Stimulated activated naive CD8-positive, alpha-beta T cell treated with anti-CD3 and anti-CD28 coated beads, Interleukin-15, Interleukin-2, amounts not matched to agents 100 ng/mL and 50 ng/mL, for 24 hours (primary cell): ENCODE measurements around the gene DEK.
"Not testable (repeated sequence)": the region's sequence is repeated elsewhere in the genome, so short reads cannot be mapped to it uniquely, and the experiment has no call there.

ENCODE experiments used
- H3K27ac Mint-ChIP-seq: one replicate; pipeline ENCODE4 v1.8.0; 2021; ENCODE audit warnings: mild to moderate bottlenecking, mixed read lengths
- H3K27me3 Mint-ChIP-seq: one replicate; pipeline ENCODE4 v1.8.0; 2021; ENCODE audit warnings: mixed read lengths
- H3K36me3 Mint-ChIP-seq: one replicate; pipeline ENCODE4 v1.8.0; 2021; ENCODE audit warnings: low read depth, mixed read lengths
- H3K4me1 Mint-ChIP-seq: one replicate; pipeline ENCODE4 v1.8.0; 2021; ENCODE audit warnings: low read depth, mixed read lengths
- H3K4me3 Mint-ChIP-seq: one replicate; pipeline ENCODE4 v1.8.0; 2021; ENCODE audit warnings: mild to moderate bottlenecking, mixed read lengths
- H3K9me3 Mint-ChIP-seq: one replicate; pipeline ENCODE4 v1.8.0; 2021; ENCODE audit warnings: mixed read lengths

Gene DEK

DNA sequence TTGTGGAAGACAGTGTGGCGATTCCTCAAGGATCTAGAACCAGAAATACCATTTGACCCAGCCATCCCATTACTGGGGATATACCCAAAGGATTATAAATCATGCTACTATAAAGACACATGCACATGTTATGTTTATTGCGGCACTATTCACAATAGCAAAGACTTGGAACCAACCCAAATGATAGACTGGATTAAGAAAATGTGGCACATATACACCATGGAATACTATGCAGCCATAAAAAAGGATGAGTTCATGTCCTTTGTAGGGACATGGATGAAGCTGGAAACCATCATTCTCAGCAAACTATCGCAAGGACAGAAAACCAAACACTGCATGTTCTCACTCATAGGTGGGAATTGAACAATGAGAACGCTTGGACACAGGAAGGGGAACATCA, 30.6 kb downstream of the DEK start:
- H3K27ac Mint-ChIP-seq, H3K4me3 Mint-ChIP-seq, H3K4me1 Mint-ChIP-seq, H3K27me3 Mint-ChIP-seq: not testable (repeated sequence)
- H3K9me3 Mint-ChIP-seq, result peaks cover 23% of the 10 kb centered on the region
- peaks cover 97% of the 10 kb centered on the region for H3K36me3 Mint-ChIP-seq

DNA sequence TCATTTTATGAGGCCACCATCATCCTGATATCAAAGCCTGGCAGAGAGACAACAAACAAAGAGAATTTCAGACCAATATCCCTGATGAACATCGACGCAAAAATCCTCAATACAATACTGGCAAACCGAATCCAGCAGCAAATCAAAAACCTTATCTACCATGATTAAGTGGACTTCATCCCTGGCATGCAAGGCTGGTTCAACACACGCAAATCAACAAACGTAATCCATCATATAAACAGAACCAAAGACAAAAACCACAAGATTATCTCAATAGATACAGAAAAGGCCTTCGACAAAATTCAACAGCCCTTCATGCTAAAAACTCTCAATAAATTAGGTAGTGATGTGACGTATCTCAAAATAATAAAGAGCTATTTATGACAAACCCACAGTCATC, 32.5 kb downstream of the DEK start:
- H3K27ac Mint-ChIP-seq, H3K27me3 Mint-ChIP-seq: not testable (repeated sequence)
- peaks cover 23% of the 10 kb centered on the region for H3K9me3 Mint-ChIP-seq

DNA sequence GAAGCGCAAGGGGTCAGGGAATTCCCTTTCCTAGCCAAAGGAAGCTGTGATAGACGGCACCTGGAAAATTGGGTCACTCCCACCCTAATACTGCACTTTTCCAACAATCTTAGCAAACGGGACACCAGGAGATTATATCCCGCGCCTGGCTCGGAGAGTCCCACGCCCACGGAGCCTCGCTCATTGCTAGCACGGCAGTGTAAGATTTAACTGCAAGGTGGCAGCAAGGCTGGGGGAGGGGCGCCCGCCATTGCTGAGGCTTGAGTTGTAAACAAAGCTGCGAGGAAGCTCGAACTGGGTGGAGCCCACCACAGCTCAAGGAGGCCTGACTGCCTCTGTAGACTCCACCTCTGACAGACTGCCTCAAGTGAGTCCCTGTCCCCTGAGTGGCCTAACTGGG, 35.7 kb downstream of the DEK start:
- H3K4me1 Mint-ChIP-seq, H3K27me3 Mint-ChIP-seq, H3K4me3 Mint-ChIP-seq, H3K27ac Mint-ChIP-seq: not testable (repeated sequence)
- peaks cover 79% of the 10 kb centered on the region for H3K36me3 Mint-ChIP-seq
- H3K9me3 Mint-ChIP-seq, result peaks cover 14% of the 10 kb centered on the region

More for the DNA sequence above, 32.5 kb downstream of the DEK start:
- H3K4me1 Mint-ChIP-seq, H3K4me3 Mint-ChIP-seq: not testable (repeated sequence)
- peaks cover 95% of the 10 kb centered on the region for H3K36me3 Mint-ChIP-seq

DNA sequence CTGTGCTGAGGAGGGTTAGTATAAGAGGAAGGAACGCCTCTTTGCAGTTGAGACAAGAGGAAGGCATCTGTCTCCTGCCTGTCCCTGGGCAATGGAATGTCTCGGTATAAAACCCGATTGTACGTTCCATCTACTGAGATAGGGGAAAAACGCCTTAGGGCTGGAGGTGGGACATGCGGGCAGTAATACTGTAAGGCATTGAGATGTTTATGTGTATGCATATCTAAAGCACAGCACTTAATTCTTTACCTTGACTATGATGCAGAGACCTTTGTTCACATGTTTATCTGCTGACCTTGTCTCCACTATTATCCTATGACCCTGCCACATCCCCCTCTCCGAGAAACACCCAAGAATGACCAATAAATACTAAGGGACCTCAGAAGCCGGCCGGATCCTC, 37.2 kb downstream of the DEK start:
- not testable (repeated sequence) for H3K27me3 Mint-ChIP-seq, H3K4me1 Mint-ChIP-seq, H3K4me3 Mint-ChIP-seq, H3K27ac Mint-ChIP-seq
- peaks cover 72% of the 10 kb centered on the region for H3K36me3 Mint-ChIP-seq
- peaks cover 14% of the 10 kb centered on the region for H3K9me3 Mint-ChIP-seq

DNA sequence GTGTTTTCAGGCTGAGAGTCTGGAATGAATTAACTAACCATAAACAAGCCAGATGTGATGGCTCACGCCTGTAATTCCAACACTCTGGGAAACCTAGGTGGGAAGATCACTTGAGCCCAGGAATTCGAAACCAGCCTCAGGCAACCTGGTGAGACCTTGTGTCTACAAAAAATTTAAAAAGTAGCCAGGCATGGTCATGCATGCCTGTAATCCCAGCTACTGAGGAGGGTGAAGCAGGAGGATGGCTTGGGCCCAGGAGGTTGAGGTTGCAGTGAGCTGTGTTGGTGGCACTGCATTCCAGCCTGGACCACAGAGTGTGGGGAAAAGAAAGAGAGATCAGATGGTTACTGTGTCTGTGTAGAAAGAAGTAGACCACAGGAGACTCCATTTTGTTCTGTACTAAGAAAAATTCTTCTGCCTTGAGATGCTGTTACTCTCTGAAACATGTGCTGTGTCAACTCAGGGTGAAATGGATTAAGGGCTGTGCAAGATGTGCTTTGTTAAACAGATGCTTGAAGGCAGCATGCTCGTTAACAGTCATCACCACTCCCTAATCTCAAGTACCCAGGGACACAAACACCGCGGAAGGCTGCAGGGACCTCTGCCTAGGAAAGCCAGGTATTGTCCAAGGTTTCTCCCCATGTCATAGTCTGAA, 37.8 kb downstream of the DEK start:
- not testable (repeated sequence) for H3K4me1 Mint-ChIP-seq, H3K27me3 Mint-ChIP-seq, H3K4me3 Mint-ChIP-seq, H3K27ac Mint-ChIP-seq
- Mint-ChIP-seq H3K9me3 (peaks cover 10% of the 10 kb centered on the region), H3K36me3 (peaks cover 71% of the 10 kb centered on the region)

DNA sequence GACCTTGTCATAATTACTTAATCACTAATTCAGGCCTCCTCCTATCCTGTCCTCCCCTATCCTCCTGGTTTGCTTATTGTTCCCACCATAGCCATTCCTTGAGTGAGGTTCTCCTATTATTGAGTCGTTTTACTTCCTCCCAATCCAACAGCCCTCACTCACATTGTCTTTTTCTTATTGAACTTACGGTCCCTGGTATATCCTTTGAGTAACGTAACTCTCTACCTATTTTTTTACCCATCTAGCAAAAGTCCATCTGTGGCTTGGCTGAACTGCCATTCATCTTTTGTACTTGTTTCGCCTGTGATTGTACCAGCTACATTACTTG, 43.1 kb downstream of the DEK start:
- Mint-ChIP-seq H3K4me3 (no peak overlapping the region), H3K36me3 (peaks cover 61% of the 10 kb centered on the region)

DNA sequence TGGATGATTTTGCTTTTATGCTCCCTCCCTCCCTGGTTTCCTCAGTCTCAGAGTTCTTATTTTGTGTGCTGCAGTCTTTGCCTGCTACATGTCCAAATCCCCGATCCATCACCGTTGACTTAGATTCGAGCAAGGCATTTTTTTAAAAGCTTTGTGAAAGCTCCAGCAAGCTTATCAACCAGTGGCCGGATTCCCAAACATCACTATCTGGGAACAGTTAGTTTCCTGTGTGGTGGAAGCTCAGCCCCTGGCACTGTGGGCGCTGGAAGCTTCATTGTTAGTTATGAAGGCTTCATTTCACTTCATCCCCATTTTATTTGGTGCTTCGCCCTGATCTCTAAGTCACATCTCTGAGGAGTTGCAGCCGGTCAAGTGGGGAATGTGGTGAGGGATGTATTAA, 44.7 kb downstream of the DEK start:
- Mint-ChIP-seq H3K27ac (no peak overlapping the region), H3K4me1 (peaks cover 5% of the 10 kb centered on the region), H3K36me3 (peaks cover 51% of the 10 kb centered on the region), H3K9me3 (no peaks in the 10 kb centered on the region), H3K27me3 (no peaks in the 10 kb centered on the region), H3K4me3 (no peak overlapping the region)

More for the DNA sequence above, 43.1 kb downstream of the DEK start:
- no peaks in the 10 kb centered on the region for H3K27me3 Mint-ChIP-seq
- H3K9me3 Mint-ChIP-seq, result no peaks in the 10 kb centered on the region
- peak overlapping the region; percentile 42 for H3K27ac Mint-ChIP-seq
- no peaks in the 10 kb centered on the region for H3K4me1 Mint-ChIP-seq

DNA sequence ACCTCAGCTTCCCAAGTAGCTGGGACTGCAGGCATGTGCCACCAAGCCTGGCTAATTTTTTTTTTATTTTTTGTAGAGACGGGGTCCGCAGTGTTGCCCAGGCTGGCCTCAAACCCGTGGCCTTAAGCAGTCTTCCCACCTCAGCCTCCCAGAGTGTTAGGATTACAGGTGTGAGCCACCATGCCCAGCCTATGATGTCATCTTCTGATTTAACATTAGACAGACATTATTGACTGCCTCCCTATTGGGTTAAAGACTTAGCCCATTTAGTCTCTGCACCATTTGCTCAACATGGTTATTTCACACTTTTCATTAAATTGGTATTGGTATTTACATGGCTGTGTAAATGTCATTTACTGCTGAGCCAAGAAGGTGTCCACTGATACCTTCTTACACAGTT, 46.1 kb downstream of the DEK start:
- Mint-ChIP-seq H3K36me3 (peaks cover 62% of the 10 kb centered on the region), H3K9me3 (no peaks in the 10 kb centered on the region), H3K4me1 (peaks cover 13% of the 10 kb centered on the region), H3K27ac (no peak overlapping the region), H3K27me3 (no peaks in the 10 kb centered on the region), H3K4me3 (no peak overlapping the region)

DNA sequence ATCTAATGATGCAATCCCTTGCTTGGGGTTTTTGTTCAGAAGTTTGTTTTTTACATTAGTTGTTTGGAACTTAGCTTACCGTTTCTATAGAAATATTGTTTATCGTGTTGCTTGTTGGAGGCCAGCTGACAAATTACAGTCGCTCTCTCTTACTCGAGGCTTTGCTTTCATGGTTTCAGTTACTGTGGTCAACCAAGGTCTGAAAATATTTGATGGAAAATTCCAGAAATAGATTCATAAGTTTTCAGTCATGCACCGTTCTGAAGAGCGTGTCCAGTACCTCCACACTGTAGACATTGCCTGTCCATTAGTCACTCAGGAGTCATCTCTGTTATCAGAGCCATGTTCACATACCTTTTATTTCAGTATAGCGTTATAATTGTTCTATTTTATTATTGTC, 47.9 kb downstream of the DEK start:
- H3K36me3 Mint-ChIP-seq, result peaks cover 60% of the 10 kb centered on the region
- no peaks in the 10 kb centered on the region for H3K9me3 Mint-ChIP-seq
- H3K27ac Mint-ChIP-seq, result no peak overlapping the region
- peaks cover 15% of the 10 kb centered on the region for H3K4me1 Mint-ChIP-seq
- H3K4me3 Mint-ChIP-seq, result no peak overlapping the region
- no peaks in the 10 kb centered on the region for H3K27me3 Mint-ChIP-seq

DNA sequence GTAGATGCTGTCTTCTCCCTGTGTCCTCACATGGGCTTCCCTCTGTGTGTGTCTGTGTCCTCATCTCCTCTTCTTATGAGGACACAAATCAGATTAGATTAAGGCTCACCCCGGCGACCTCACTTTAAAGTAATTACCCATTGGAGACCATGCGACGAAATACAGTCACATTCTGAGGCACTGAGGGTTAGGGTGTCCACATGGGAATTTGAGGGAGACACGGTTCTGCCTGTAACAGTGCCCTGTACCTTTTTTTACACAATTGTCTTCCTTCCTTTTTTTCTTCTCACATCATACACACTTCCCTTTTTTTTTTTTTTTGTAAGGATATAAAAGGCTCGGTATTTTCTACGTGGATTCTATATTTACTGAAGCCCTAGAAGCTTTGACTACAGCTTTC, 48.9 kb downstream of the DEK start:
- no peak overlapping the region for H3K27ac Mint-ChIP-seq
- H3K4me3 Mint-ChIP-seq, result no peak overlapping the region
- peaks cover 20% of the 10 kb centered on the region for H3K4me1 Mint-ChIP-seq
- no peaks in the 10 kb centered on the region for H3K27me3 Mint-ChIP-seq
- no peaks in the 10 kb centered on the region for H3K9me3 Mint-ChIP-seq
- H3K36me3 Mint-ChIP-seq, result peaks cover 54% of the 10 kb centered on the region

DNA sequence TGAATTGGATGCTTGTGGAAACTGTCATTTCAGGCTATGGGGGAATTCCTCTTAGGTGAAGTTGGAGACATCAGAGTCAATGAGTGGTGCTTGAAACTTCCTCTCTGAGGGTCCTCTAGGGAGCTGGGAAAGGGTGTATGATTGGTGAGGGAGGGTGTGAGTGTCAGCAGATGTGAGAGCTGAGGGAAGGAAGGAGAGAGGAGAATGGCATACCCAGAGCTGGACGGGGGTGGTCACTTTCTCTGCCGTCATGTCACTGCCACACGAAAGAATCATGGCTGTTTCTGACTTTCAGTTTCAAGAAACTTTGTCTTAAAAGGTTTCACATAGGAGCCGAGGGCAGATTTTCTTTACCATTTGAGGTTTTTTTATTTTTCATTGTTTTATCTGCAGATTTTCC, 50.3 kb downstream of the DEK start:
- Mint-ChIP-seq H3K4me1 (peaks cover 20% of the 10 kb centered on the region), H3K36me3 (peaks cover 54% of the 10 kb centered on the region), H3K27me3 (no peaks in the 10 kb centered on the region), H3K27ac (peak overlapping the region; percentile 23), H3K4me3 (no peak overlapping the region), H3K9me3 (no peaks in the 10 kb centered on the region)

DNA sequence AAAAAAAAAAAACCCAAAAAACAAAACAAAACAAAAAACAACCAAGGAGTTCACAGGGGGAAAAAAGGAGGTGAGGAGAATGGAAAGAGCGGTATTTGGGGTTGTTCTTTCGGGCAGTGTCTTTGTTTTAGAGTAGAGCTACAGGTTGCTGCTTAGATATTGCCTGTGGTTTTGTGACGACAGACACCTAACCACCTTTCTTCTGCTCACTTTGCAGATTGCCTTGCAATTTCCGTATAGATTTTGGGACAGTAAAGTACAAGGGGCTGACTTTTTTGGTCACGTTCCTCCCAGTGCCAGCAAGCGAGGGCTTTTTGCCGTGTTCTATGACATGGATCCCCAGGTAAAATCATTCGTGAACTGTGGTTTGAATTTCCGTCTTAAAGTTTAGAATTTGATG, 50.9 kb downstream of the DEK start:
- H3K9me3 Mint-ChIP-seq, result no peaks in the 10 kb centered on the region
- peaks cover 50% of the 10 kb centered on the region for H3K36me3 Mint-ChIP-seq
- no peak overlapping the region for H3K27ac Mint-ChIP-seq
- H3K4me1 Mint-ChIP-seq, result peaks cover 20% of the 10 kb centered on the region
- no peak overlapping the region for H3K4me3 Mint-ChIP-seq
- no peaks in the 10 kb centered on the region for H3K27me3 Mint-ChIP-seq

DNA sequence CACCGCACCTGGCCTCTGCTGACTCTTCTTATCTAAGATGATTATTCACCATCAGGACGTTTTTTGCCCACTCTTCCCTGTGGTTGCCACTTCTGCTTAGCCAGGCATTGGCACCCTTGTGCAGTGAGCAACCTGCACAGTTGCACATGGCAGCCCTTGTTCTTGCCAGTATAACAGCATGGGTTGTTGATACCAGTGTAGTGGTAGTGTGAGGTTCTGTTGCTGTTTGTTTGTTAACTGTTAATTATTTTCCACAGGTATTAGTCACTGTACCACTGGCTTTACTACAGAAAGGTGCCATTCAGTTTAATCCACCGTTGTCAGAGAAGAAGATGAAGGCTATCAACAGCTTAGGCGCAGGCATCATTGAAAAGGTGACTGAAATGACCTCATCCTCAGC, 52.1 kb downstream of the DEK start:
- Mint-ChIP-seq H3K36me3 (peaks cover 50% of the 10 kb centered on the region), H3K4me1 (peaks cover 20% of the 10 kb centered on the region), H3K9me3 (no peaks in the 10 kb centered on the region), H3K27me3 (no peaks in the 10 kb centered on the region), H3K27ac (no peak overlapping the region), H3K4me3 (no peak overlapping the region)

DNA sequence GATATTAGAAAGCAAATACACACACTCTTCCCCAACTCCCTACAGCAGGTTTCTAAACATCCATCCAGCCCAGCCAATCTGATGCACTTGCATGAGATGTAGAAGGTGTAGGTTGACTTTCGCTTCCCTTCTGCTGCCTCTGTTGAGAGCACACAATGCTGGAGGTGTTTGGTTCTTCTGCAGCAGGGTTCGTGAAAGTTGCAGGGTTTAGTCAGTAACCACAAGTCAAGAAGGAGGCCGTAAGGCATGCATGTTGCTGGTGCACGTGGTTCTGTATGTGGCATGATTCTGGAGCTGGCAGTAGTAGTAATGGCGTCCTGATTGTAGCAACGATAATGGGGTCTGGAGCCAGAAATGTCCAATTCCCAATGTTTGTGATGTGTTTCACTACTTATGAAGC, 53.0 kb downstream of the DEK start:
- Mint-ChIP-seq H3K27ac (no peak overlapping the region), H3K9me3 (no peaks in the 10 kb centered on the region), H3K36me3 (peaks cover 51% of the 10 kb centered on the region), H3K4me3 (no peak overlapping the region), H3K4me1 (peaks cover 20% of the 10 kb centered on the region), H3K27me3 (no peaks in the 10 kb centered on the region)

DNA sequence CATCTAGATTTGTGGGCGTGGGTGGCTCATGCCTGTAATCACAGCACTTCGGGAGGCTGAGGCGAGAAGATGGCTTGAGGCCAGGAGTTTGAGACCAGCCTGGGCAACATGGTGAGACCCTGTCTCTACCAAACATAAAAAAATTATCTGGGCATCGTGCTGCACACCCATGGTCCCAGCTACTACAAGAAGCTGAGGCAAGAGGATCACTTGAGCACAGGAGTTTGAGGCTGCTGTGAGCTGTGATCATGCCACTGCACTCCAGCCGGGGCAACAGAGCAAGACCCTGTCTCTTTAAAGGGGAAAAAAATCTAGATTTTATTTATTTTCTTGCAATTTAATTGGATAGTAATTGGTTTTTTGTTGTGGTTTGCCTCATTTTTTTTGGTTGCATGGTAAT, 53.6 kb downstream of the DEK start:
- Mint-ChIP-seq H3K27me3 (no peaks in the 10 kb centered on the region), H3K27ac (no peak overlapping the region), H3K36me3 (peaks cover 49% of the 10 kb centered on the region), H3K9me3 (no peaks in the 10 kb centered on the region), H3K4me1 (peaks cover 18% of the 10 kb centered on the region), H3K4me3 (no peak overlapping the region)

DNA sequence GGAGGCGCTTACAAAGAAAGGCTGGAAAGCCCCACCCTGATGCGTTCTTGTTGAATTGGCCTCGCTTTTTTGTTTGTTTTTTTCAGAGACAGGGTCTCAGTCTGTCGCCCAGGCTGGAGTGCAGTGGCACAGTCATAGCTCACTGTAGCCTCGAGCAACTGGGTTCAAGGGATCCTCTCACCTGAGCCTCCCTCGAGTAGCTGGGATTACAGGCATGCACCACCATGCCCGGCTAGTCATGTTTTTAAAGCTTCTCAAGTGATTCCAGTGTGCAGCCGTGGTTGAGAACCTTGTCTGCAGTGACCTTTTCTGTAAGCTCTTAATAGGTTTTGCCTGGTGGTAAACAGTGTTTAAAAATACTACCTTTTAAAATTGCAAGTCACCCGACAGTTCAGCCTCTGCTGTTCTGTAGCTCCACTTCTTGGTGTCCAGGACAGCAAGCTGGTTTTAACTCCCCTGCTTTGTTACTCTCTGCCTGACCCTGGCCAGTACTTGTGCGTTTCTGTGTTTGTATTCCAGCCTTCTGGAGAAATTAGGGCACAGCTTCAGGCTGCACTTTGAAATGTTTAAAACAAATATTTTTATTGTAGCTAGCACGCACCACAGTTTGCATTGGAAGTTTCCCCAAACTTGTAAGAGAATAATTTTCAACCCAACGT, 54.7 kb downstream of the DEK start:
- no peaks in the 10 kb centered on the region for H3K9me3 Mint-ChIP-seq
- no peak overlapping the region for H3K4me3 Mint-ChIP-seq
- peaks cover 14% of the 10 kb centered on the region for H3K4me1 Mint-ChIP-seq
- no peaks in the 10 kb centered on the region for H3K27me3 Mint-ChIP-seq
- peaks cover 49% of the 10 kb centered on the region for H3K36me3 Mint-ChIP-seq
- H3K27ac Mint-ChIP-seq, result no peak overlapping the region
